K562 (cell line): Measurements from ENCODE around the gene PARD6B. TPM values are rescaled to one million over a fixed set of nuclear protein-coding genes. Genes with fewer than 3 reads are reported as not detected.

Experiments used
- ATAC-seq: fragments of 200-7000 bp; cut with Tn5 transposase; 3 replicates; pipeline ENCODE4 v1.9.1; 2020; ENCODE audit warnings: moderate library complexity
- BruUV-seq: library from RNA; stranded (reverse); fragments of 400-500 nt; replicated peaks from 2 replicates; lab custom pipeline; 2021; lab: Mats Ljungman, UMichigan
- CTCF ChIA-PET: fragments of 300-600 bp; formaldehyde crosslinking; extraction: SDS; loops from one replicate; lab custom pipeline; 2021; ENCODE audit warnings: low intra/inter-chr PET ratio; lab: Yijun Ruan, JAX
- POLR2A ChIA-PET: fragments of 300-600, 350-650 bp; sonication (Branson Sonifier 250); formaldehyde crosslinking; extraction: SDS; loops from one replicate; lab custom pipeline; 2021; ENCODE audit warnings: antibody characterized with exemption, inconsistent platforms; lab: Yijun Ruan, JAX
- DNase-seq, 4 experiments: peaks; one replicate each; pipeline versions ENCODE4 v3.0.0 to v3.0.0-alpha.2; 2011 to 2018; ENCODE audit warnings: low spot score in 3 of 4, mixed read lengths in 3 of 4; ENCODE audit errors: extremely low read depth in 1 of 4
- FAIRE-seq: peaks from 2 replicates; lab custom pipeline; 2011; peaks lifted over from hg19 to GRCh38; lab: Jason Lieb, UNC
- H2AFZ ChIP-seq: 2 replicates; pipeline ENCODE4 v1.6.0; 2011; ENCODE audit warnings: low read depth, low read length, control low read depth, inconsistent platforms
- H3K27ac ChIP-seq: fragments of 200-600 bp; 3 replicates; pipeline ENCODE4 v1.8.0; 2011; ENCODE audit warnings: low read depth, mild to moderate bottlenecking, control low read depth, inconsistent platforms, low read length, moderate library complexity, mixed read lengths; ENCODE audit errors: extremely low read depth
- H3K27me3 ChIP-seq, 2 experiments: fragments of 300-600 bp in 1 of 2; 2 replicates in 1 of 2; 3 replicates in 1 of 2; pipeline versions ENCODE4 v1.6.0 to v1.8.0; 2011; ENCODE audit warnings: inconsistent platforms in 2 of 2, low read length in 2 of 2, mild to moderate bottlenecking in 1 of 2, mixed read lengths in 1 of 2, moderate library complexity in 1 of 2; ENCODE audit not compliant: control insufficient read depth in 2 of 2, insufficient read depth in 2 of 2
- H3K36me3 ChIP-seq: fragments of 300-600 bp; 3 replicates; pipeline ENCODE4 v1.8.0; 2011; ENCODE audit warnings: mild to moderate bottlenecking, low read length, inconsistent platforms; ENCODE audit not compliant: control insufficient read depth, insufficient read depth
- H3K4me1 ChIP-seq, 2 experiments: fragments of 200-600 bp in 1 of 2; replicated peaks in 1 of 2; 2 replicates in 1 of 2; 3 replicates in 1 of 2; pipeline versions ENCODE4 v1.5.1 to v1.8.0; 2011; ENCODE audit warnings: inconsistent platforms in 2 of 2, low read length in 2 of 2, mild to moderate bottlenecking in 1 of 2, mixed read lengths in 1 of 2, moderate library complexity in 1 of 2; ENCODE audit not compliant: control insufficient read depth in 2 of 2, insufficient read depth in 2 of 2
- H3K4me2 ChIP-seq: 2 replicates; pipeline ENCODE4 v1.6.1; 2011; ENCODE audit warnings: low read length, control low read depth, inconsistent platforms, mixed read lengths; ENCODE audit not compliant: insufficient read depth
- H3K4me3 ChIP-seq: fragments of 200-600 bp; sonication (generic), shearing (Covaris generic); 2 replicates; pipeline ENCODE4 v1.5.1; 2016; ENCODE audit warnings: control low read depth, inconsistent platforms
- H3K79me2 ChIP-seq: fragments of 200-600 bp; 3 replicates; pipeline ENCODE4 v1.8.0; 2011; ENCODE audit warnings: low read length, inconsistent platforms; ENCODE audit not compliant: control insufficient read depth, insufficient read depth
- H3K9ac ChIP-seq, 2 experiments: 2 replicates each; pipeline versions ENCODE4 v1.6.0 to v1.6.1; 2011; ENCODE audit warnings: low read depth in 2 of 2, low read length in 2 of 2, control low read depth in 1 of 2, inconsistent platforms in 1 of 2, mild to moderate bottlenecking in 1 of 2, mixed read lengths in 1 of 2; ENCODE audit not compliant: insufficient read depth in 1 of 2
- H3K9me1 ChIP-seq: one replicate; pipeline ENCODE4 v1.6.0; 2011; ENCODE audit warnings: inconsistent platforms, mild to moderate bottlenecking, low read length, moderate library complexity; ENCODE audit not compliant: control insufficient read depth, insufficient read depth
- H3K9me3 ChIP-seq: replicated peaks from 2 replicates; pipeline ENCODE4 v1.5.1; 2011; ENCODE audit warnings: low read depth, low read length, inconsistent platforms; ENCODE audit not compliant: control insufficient read depth, insufficient read depth
- H4K20me1 ChIP-seq: replicated peaks from 2 replicates; pipeline ENCODE4 v1.6.1; 2011; ENCODE audit warnings: low read length, inconsistent platforms, mixed read lengths; ENCODE audit not compliant: control insufficient read depth, insufficient read depth
- ATF4 ChIP-seq: fragments of 450-650 bp; formaldehyde crosslinking; IDR thresholded peaks from 2 replicates; pipeline ENCODE4 v1.4.0; 2022; ENCODE audit warnings: mild to moderate bottlenecking, moderate library complexity
- E2F6 ChIP-seq, 2 experiments: IDR thresholded peaks; 2 replicates each; pipeline ENCODE4 v1.6.1; 2011; ENCODE audit warnings: borderline replicate concordance in 1 of 2, control low read depth in 1 of 2, low read depth in 1 of 2, low read length in 1 of 2, mild to moderate bottlenecking in 1 of 2, mixed read lengths in 1 of 2, moderate library complexity in 1 of 2; ENCODE audit not compliant: insufficient read depth in 1 of 2, insufficient read length in 1 of 2, poor library complexity in 1 of 2, severe bottlenecking in 1 of 2; ENCODE audit errors: extremely low read depth in 1 of 2
- FOXK2 ChIP-seq, 2 experiments: fragments of 450-650 bp; IDR thresholded peaks in 1 of 2; conservative IDR thresholded peaks in 1 of 2; 2 replicates each; pipeline ENCODE4 v1.6.1; 2016; ENCODE audit warnings: low read depth in 2 of 2, mild to moderate bottlenecking in 1 of 2
- RHOXF2B ChIP-seq: fragments of 250-450 bp; sonication (Bioruptor Pico); conservative IDR thresholded peaks from 2 replicates; pipeline ENCODE4 v1.5.1; 2021
- ZNF316 ChIP-seq: fragments of 450-650 bp; IDR thresholded peaks from 2 replicates; pipeline ENCODE4 v1.6.1; 2016
- WGBS: fragments of 100-300 bp; shearing (Covaris generic); methylation state at CpG from one replicate; pipeline ENCODE4 v1.1.6; 2016; ENCODE audit warnings: low coverage, mixed read lengths; ENCODE audit not compliant: insufficient coverage; ENCODE audit errors: missing lambda C conversion rate; 5-methylcytosine and 5-hydroxymethylcytosine counted together
- in situ Hi-C: fragments of 300-500 bp; cut with MboI; formaldehyde crosslinking; loops from 4 replicates; pipeline ENCODE4 v1.15.0; 2018; ENCODE audit warnings: inconsistent platforms, mixed read lengths
- intact Hi-C: fragments of 100-400 bp; cut with micrococcal nuclease; formaldehyde crosslinking; loops from 2 replicates; pipeline ENCODE4 v1.14.2; 2022
- polyA plus RNA-seq, 8 experiments: library from polyadenylated mRNA; depleted of rRNA in 4 of 8; stranded (reverse) in 5 of 8; unstranded in 3 of 8; fragments of >200 nt; fragmentation: Nextera tagmentation in 2 of 8; fragmentation: Illumina TruSeq in 1 of 8; extraction: Ambion mirVana in 2 of 8; extraction: Trizol in 1 of 8; gene quantifications; 2 replicates each; pipeline versions ENCODE4 v1.2.1 to v1.2.3, GENCODE V29; 2011 to 2014; ENCODE audit warnings: inconsistent platforms in 1 of 8, missing spikeins in 1 of 8
- total RNA-seq, 7 experiments: library from RNA; depleted of rRNA in 6 of 7; stranded (reverse); fragments of >200 nt in 6 of 7; fragmentation: Illumina TruSeq in 2 of 7; extraction: Trizol in 2 of 7; gene quantifications; 2 replicates each; pipeline versions ENCODE4 v1.2.1 to v1.2.3, GENCODE V29; 2011 to 2021; ENCODE audit warnings: low replicate concordance in 1 of 7
- TF ChIP-seq, protein P1 (sequence below): sonication (generic); formaldehyde crosslinking; IDR thresholded peaks from 2 replicates; pipeline ENCODE4 v1.8.0; 2022; ENCODE audit warnings: missing genetic modification reagents, mild to moderate bottlenecking, borderline replicate concordance
- TF ChIP-seq, protein P2 (sequence below), 2 experiments: fragments of 450-650 bp in 1 of 2; IDR thresholded peaks; 2 replicates each; pipeline ENCODE4 v1.6.1; 2011 to 2017; ENCODE audit warnings: low read depth in 2 of 2, antibody characterized with exemption in 1 of 2, borderline replicate concordance in 1 of 2, low read length in 1 of 2, mild to moderate bottlenecking in 1 of 2, mixed read lengths in 1 of 2; ENCODE audit not compliant: control insufficient read depth in 1 of 2
- TF ChIP-seq, protein P3 (sequence below), 3 experiments: fragments of 200-800 bp in 1 of 3; fragments of 250-450 bp in 1 of 3; fragments of 450-650 bp in 1 of 3; sonication (Bioruptor Pico) in 1 of 3; sonication (Bioruptor generic) in 1 of 3; formaldehyde crosslinking in 1 of 3; IDR thresholded peaks; 2 replicates each; pipeline versions ENCODE4 v1.6.1 to v1.8.0; 2016 to 2022; ENCODE audit warnings: mild to moderate bottlenecking in 2 of 3, missing genetic modification characterization in 2 of 3, missing compliant biosample characterization in 1 of 3, moderate library complexity in 1 of 3

Gene PARD6B
- total and polyA plus RNA-seq, 9 of the 15 experiments (the other 6 are each of a cell fraction or from before 2014, with no cell fraction given), result 1.7 to 12.3 (median 5.5) TPM

GRCh38 chr20:50758469-50758868 lies 27.1 kb downstream of the PARD6B start:
- CTCF ChIA-PET, result no interaction called here
- no peaks in the 10 kb centered on the region for H3K27me3 ChIP-seq
- ATAC-seq, result no peak
- no peak overlapping the region for H3K27ac ChIP-seq
- no peak for FAIRE-seq
- no peak overlapping the region for H3K4me3 ChIP-seq
- no peaks in the 10 kb centered on the region for H3K9me1 ChIP-seq
- intact Hi-C loops, result no loop called here
- H3K9ac ChIP-seq, result no peak overlapping the region
- TF ChIP-seq, protein P1, sequence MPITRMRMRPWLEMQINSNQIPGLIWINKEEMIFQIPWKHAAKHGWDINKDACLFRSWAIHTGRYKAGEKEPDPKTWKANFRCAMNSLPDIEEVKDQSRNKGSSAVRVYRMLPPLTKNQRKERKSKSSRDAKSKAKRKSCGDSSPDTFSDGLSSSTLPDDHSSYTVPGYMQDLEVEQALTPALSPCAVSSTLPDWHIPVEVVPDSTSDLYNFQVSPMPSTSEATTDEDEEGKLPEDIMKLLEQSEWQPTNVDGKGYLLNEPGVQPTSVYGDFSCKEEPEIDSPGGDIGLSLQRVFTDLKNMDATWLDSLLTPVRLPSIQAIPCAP, result no peak
- no peak for TF ChIP-seq RHOXF2B (CRISPR knock-in tag)
- TF ChIP-seq E2F6 (IDR thresholded peaks at IDR 0.05; ENCODE audit: borderline replicate concordance in 1 of 2, extremely low read depth in 1 of 2, insufficient read depth in 1 of 2, insufficient read length in 1 of 2, low read depth in 1 of 2, low read length in 1 of 2, poor library complexity in 1 of 2, severe bottlenecking in 1 of 2), result no peak
- no peak for TF ChIP-seq ZNF316
- no peak for TF ChIP-seq FOXK2 (conservative IDR thresholded peaks at IDR 0.05 in 1 of 2, IDR thresholded peaks at IDR 0.05 in 1 of 2; ENCODE audit: low read depth in 2 of 2)
- TF ChIP-seq, protein P2, sequence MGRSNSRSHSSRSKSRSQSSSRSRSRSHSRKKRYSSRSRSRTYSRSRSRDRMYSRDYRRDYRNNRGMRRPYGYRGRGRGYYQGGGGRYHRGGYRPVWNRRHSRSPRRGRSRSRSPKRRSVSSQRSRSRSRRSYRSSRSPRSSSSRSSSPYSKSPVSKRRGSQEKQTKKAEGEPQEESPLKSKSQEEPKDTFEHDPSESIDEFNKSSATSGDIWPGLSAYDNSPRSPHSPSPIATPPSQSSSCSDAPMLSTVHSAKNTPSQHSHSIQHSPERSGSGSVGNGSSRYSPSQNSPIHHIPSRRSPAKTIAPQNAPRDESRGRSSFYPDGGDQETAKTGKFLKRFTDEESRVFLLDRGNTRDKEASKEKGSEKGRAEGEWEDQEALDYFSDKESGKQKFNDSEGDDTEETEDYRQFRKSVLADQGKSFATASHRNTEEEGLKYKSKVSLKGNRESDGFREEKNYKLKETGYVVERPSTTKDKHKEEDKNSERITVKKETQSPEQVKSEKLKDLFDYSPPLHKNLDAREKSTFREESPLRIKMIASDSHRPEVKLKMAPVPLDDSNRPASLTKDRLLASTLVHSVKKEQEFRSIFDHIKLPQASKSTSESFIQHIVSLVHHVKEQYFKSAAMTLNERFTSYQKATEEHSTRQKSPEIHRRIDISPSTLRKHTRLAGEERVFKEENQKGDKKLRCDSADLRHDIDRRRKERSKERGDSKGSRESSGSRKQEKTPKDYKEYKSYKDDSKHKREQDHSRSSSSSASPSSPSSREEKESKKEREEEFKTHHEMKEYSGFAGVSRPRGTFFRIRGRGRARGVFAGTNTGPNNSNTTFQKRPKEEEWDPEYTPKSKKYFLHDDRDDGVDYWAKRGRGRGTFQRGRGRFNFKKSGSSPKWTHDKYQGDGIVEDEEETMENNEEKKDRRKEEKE (IDR thresholded peaks at IDR 0.05; ENCODE audit: borderline replicate concordance in 1 of 2, control insufficient read depth in 1 of 2, low read depth in 2 of 2, low read length in 1 of 2), result peak in 1 of 2 experiments; percentile 9; a peak in 1 of 4 replicates
- no peak for TF ChIP-seq ATF4 (CRISPR knock-in tag)
- TF ChIP-seq, protein P3, sequence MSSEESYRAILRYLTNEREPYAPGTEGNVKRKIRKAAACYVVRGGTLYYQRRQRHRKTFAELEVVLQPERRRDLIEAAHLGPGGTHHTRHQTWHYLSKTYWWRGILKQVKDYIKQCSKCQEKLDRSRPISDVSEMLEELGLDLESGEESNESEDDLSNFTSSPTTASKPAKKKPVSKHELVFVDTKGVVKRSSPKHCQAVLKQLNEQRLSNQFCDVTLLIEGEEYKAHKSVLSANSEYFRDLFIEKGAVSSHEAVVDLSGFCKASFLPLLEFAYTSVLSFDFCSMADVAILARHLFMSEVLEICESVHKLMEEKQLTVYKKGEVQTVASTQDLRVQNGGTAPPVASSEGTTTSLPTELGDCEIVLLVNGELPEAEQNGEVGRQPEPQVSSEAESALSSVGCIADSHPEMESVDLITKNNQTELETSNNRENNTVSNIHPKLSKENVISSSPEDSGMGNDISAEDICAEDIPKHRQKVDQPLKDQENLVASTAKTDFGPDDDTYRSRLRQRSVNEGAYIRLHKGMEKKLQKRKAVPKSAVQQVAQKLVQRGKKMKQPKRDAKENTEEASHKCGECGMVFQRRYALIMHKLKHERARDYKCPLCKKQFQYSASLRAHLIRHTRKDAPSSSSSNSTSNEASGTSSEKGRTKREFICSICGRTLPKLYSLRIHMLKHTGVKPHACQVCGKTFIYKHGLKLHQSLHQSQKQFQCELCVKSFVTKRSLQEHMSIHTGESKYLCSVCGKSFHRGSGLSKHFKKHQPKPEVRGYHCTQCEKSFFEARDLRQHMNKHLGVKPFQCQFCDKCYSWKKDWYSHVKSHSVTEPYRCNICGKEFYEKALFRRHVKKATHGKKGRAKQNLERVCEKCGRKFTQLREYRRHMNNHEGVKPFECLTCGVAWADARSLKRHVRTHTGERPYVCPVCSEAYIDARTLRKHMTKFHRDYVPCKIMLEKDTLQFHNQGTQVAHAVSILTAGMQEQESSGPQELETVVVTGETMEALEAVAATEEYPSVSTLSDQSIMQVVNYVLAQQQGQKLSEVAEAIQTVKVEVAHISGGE (CRISPR knock-in tag; IDR thresholded peaks at IDR 0.05), result peak in 1 of 3 experiments; percentile 63; a peak in 1 of 6 replicates
- TF ChIP-seq, all 486 proteins: peak for 2
- no peaks in the 10 kb centered on the region for H4K20me1 ChIP-seq
- no peaks in the 10 kb centered on the region for H3K79me2 ChIP-seq
- in situ Hi-C loops, result no loop called here
- BruUV-seq, result no TSS peak
- no peak overlapping the region for H2AFZ ChIP-seq
- peaks cover 16 to 19% of the 10 kb centered on the region in 2 experiments for H3K4me1 ChIP-seq
- H3K4me2 ChIP-seq, result no peak overlapping the region
- H3K9me3 ChIP-seq, result no peaks in the 10 kb centered on the region
- POLR2A ChIA-PET, result interaction anchor here (0.7 kb wide), 1 partner anchor 172 kb away, joined by 3 read pairs; no protein-coding TSS in a partner anchor
- H3K36me3 ChIP-seq, result no peaks in the 10 kb centered on the region
- 34% methylated on average over 5 of the region's 5 CpGs for WGBS
- DNase-seq, result no peak
